Naive thymus-derived CD4-positive, alpha-beta T cell (primary cell): Measurements from ENCODE around the gene PAH. TPM values are rescaled to one million over a fixed set of nuclear protein-coding genes. Genes with fewer than 3 reads are reported as not detected.

Source experiments
- ATAC-seq: fragments of 150-1000 bp; cut with Tn5 transposase; 2 replicates; pipeline ENCODE4 v1.10.0; 2021; ENCODE audit warnings: mild to moderate bottlenecking, moderate library complexity
- CTCF ChIA-PET: fragments of 350-600 bp; sonication (Branson Sonifier 250); formaldehyde crosslinking; loops from one replicate; lab custom pipeline; 2021; ENCODE audit warnings: antibody characterized with exemption; lab: Charles Lee
- POLR2A ChIA-PET: fragments of 350-600 bp; sonication (Branson Sonifier 250); formaldehyde crosslinking; loops from one replicate; lab custom pipeline; 2021; ENCODE audit warnings: antibody characterized with exemption, inconsistent platforms; lab: Charles Lee
- DNase-seq, 9 donors: peaks; one replicate each; pipeline versions ENCODE4 v3.0.0 to v3.0.0-alpha.2; 2020 to 2022; ENCODE audit warnings: mixed read lengths in 1 of 9
- H3K27ac ChIP-seq: one replicate; pipeline ENCODE4 v1.7.0; 2013; ENCODE audit warnings: mild to moderate bottlenecking, low read depth, low read length, moderate library complexity
- H3K27me3 ChIP-seq, 2 donors: one replicate each; pipeline ENCODE4 v1.7.0; 2013; ENCODE audit warnings: low read length in 2 of 2, mild to moderate bottlenecking in 2 of 2, moderate library complexity in 2 of 2; ENCODE audit not compliant: control insufficient read depth in 2 of 2, insufficient read depth in 2 of 2
- H3K36me3 ChIP-seq, 3 experiments: 1 replicate in 2 of 3; 2 replicates in 1 of 3; pipeline ENCODE4 v1.7.0; 2013; ENCODE audit warnings: low read length in 3 of 3, mild to moderate bottlenecking in 3 of 3, moderate library complexity in 1 of 3; ENCODE audit not compliant: insufficient read depth in 3 of 3, control insufficient read depth in 2 of 3
- H3K4me1 ChIP-seq, 2 donors: one replicate each; pipeline ENCODE4 v1.7.0; 2013; ENCODE audit warnings: low read length in 2 of 2, mild to moderate bottlenecking in 2 of 2, moderate library complexity in 1 of 2; ENCODE audit not compliant: control insufficient read depth in 2 of 2, insufficient read depth in 2 of 2
- H3K4me3 ChIP-seq: 2 replicates; pipeline ENCODE4 v1.7.0; 2013; ENCODE audit warnings: mild to moderate bottlenecking, low read length
- H3K9me3 ChIP-seq, 3 experiments: 1 replicate in 2 of 3; 2 replicates in 1 of 3; pipeline ENCODE4 v1.7.0; 2013; ENCODE audit warnings: low read length in 3 of 3; ENCODE audit not compliant: control insufficient read depth in 2 of 3
- H3K27ac Mint-ChIP-seq, 9 donors: one replicate each; pipeline ENCODE4 v1.8.0; 2020 to 2022; ENCODE audit warnings: mixed read lengths in 9 of 9, mild to moderate bottlenecking in 8 of 9, moderate library complexity in 5 of 9, inconsistent platforms in 2 of 9
- H3K27me3 Mint-ChIP-seq, 5 donors: one replicate each; pipeline ENCODE4 v1.8.0; 2021 to 2022; ENCODE audit warnings: mixed read lengths in 5 of 5, mild to moderate bottlenecking in 1 of 5
- H3K36me3 Mint-ChIP-seq, 5 donors: one replicate each; pipeline ENCODE4 v1.8.0; 2020 to 2022; ENCODE audit warnings: mixed read lengths in 5 of 5, mild to moderate bottlenecking in 3 of 5, inconsistent platforms in 1 of 5
- H3K4me1 Mint-ChIP-seq, 7 donors: one replicate each; pipeline ENCODE4 v1.8.0; 2020 to 2022; ENCODE audit warnings: mixed read lengths in 7 of 7, mild to moderate bottlenecking in 3 of 7, inconsistent platforms in 1 of 7
- H3K4me3 Mint-ChIP-seq, 10 donors: one replicate each; pipeline ENCODE4 v1.8.0; 2020 to 2022; ENCODE audit warnings: mild to moderate bottlenecking in 10 of 10, mixed read lengths in 10 of 10, moderate library complexity in 6 of 10, inconsistent platforms in 2 of 10
- H3K9me3 Mint-ChIP-seq, 11 donors: one replicate each; pipeline ENCODE4 v1.8.0; 2020 to 2022; ENCODE audit warnings: mixed read lengths in 11 of 11, mild to moderate bottlenecking in 4 of 11, inconsistent platforms in 1 of 11, moderate library complexity in 1 of 11
- intact Hi-C, 2 donors: fragments of 100-400 bp; cut with micrococcal nuclease; formaldehyde crosslinking; loops; one replicate each; pipeline ENCODE4 v1.15.1; 2023
- polyA plus RNA-seq, 2 donors: library from polyadenylated mRNA; unstranded; fragments of 300-500 nt; fragmentation: Illumina TruSeq; gene quantifications; one replicate each; pipeline ENCODE4 v1.2.3, GENCODE V29; 2021
- total RNA-seq, 6 experiments: library from RNA in 5 of 6; stranded (reverse) in 5 of 6; gene quantifications; 1 replicate in 5 of 6; 2 replicates in 1 of 6; pipeline ENCODE4 v1.2.3 and lab custom pipeline; 2021 to 2026

Gene PAH
- total RNA-seq (not detected), polyA plus RNA-seq (not detected), total RNA-seq (lab: John Stamatoyannopoulos, UW) (not detected)

- ATAC-seq, result peak; percentile 57
- H3K4me1 ChIP-seq, result peaks cover 0 to 5% of the 10 kb centered on the region in 2 donors
- ChIA-PET POLR2A (no interaction called here), CTCF (no interaction called here)
- Mint-ChIP-seq H3K4me1 (peaks cover 0 to 8% (median 6%) of the 10 kb centered on the region in 7 donors), H3K27me3 (peaks cover 14 to 25% (median 23%) of the 10 kb centered on the region in 5 donors), H3K36me3 (no peaks in the 10 kb centered on the region), H3K4me3 (peak within 1 kb of the TSS; percentile 53 to 85 (median 74)), H3K9me3 (peaks cover 0 to 3% (median 0%) of the 10 kb centered on the region in 11 donors), H3K27ac (peak within 1 kb of the TSS in 3 of 9 donors; percentile 3 to 24 (median 5))
- intact Hi-C loops, result no loop called here
- H3K9me3 ChIP-seq, result no peaks in the 10 kb centered on the region
- DNase-seq, result peak in 5 of 9 donors; percentile 5 to 24 (median 8)
- no peaks in the 10 kb centered on the region for H3K36me3 ChIP-seq
- no peaks in the 10 kb centered on the region for H3K27me3 ChIP-seq
- H3K4me3 ChIP-seq, result peak within 1 kb of the TSS; percentile 40
- no peak within 1 kb of the TSS for H3K27ac ChIP-seq
Measured at GRCh38 chr12:102917026-102917787, at the start of gene PAH. PAH (minus strand) TSS chr12:102917244; CDS start chr12:102917130, 114 bp downstream.

GRCh38 chr12:102966200-102966863 lies 49.3 kb upstream of the PAH start:
- ChIA-PET CTCF (interaction anchor here (0.6 kb wide), 1 partner anchor 1097 kb away, joined by 3 read pairs; no protein-coding TSS in a partner anchor), POLR2A (no interaction called here)
- intact Hi-C loops, result no loop called here
- H3K36me3 ChIP-seq, result no peaks in the 10 kb centered on the region
- ATAC-seq, result no peak
- DNase-seq, result no peak
- no peak overlapping the region for H3K27ac ChIP-seq
- Mint-ChIP-seq H3K36me3 (peaks cover 0 to 17% (median 5%) of the 10 kb centered on the region in 5 donors), H3K4me3 (peak overlapping the region in 3 of 10 donors; percentile 18 to 85 (median 84)), H3K27me3 (peaks cover 81 to 95% (median 85%) of the 10 kb centered on the region in 5 donors), H3K27ac (no peak overlapping the region), H3K4me1 (peaks cover 18 to 42% (median 27%) of the 10 kb centered on the region in 7 donors), H3K9me3 (peaks cover 7 to 34% (median 11%) of the 10 kb centered on the region in 11 donors)
- H3K9me3 ChIP-seq, result peaks cover 0 to 6% (median 0%) of the 10 kb centered on the region in 3 experiments
- peaks cover 0 to 21% of the 10 kb centered on the region in 2 donors for H3K27me3 ChIP-seq
- no peak overlapping the region for H3K4me3 ChIP-seq
- peaks cover 0 to 3% of the 10 kb centered on the region in 2 donors for H3K4me1 ChIP-seq

GRCh38 chr12:102965281-102966155 lies 48.5 kb upstream of the PAH start:
- DNase-seq (no peak), ATAC-seq (no peak)
- Histone ChIP-seq H3K9me3 (peaks cover 0 to 6% (median 0%) of the 10 kb centered on the region in 3 experiments), H3K36me3 (no peaks in the 10 kb centered on the region), H3K27ac (no peak overlapping the region), H3K4me1 (peaks cover 0 to 3% of the 10 kb centered on the region in 2 donors), H3K4me3 (no peak overlapping the region), H3K27me3 (peaks cover 6 to 28% of the 10 kb centered on the region in 2 donors)
- Mint-ChIP-seq H3K27ac (peak overlapping the region in 1 of 9 donors; percentile 70), H3K4me3 (peak overlapping the region; percentile 63 to 86 (median 76)), H3K4me1 (peaks cover 18 to 49% (median 27%) of the 10 kb centered on the region in 7 donors), H3K27me3 (peaks cover 83 to 96% (median 87%) of the 10 kb centered on the region in 5 donors), H3K9me3 (peaks cover 7 to 34% (median 11%) of the 10 kb centered on the region in 11 donors), H3K36me3 (peaks cover 0 to 17% (median 5%) of the 10 kb centered on the region in 5 donors)
- intact Hi-C loops, result no loop called here
- ChIA-PET POLR2A (no interaction called here), CTCF (interaction anchor here (0.6 to 1.1 kb wide), 2 partner anchors 17 to 1096 kb away, joined by 3 to 4 read pairs; no protein-coding TSS in a partner anchor)

- Mint-ChIP-seq H3K9me3 (peaks cover 7 to 34% (median 11%) of the 10 kb centered on the region in 11 donors), H3K27ac (no peak overlapping the region), H3K4me1 (peaks cover 18 to 49% (median 27%) of the 10 kb centered on the region in 7 donors), H3K4me3 (peak overlapping the region; percentile 48 to 86 (median 76)), H3K27me3 (peaks cover 87 to 95% (median 91%) of the 10 kb centered on the region in 5 donors), H3K36me3 (peaks cover 0 to 17% (median 5%) of the 10 kb centered on the region in 5 donors)
- Histone ChIP-seq H3K27me3 (peaks cover 7 to 32% of the 10 kb centered on the region in 2 donors), H3K4me1 (peaks cover 0 to 3% of the 10 kb centered on the region in 2 donors), H3K9me3 (peaks cover 0 to 6% (median 0%) of the 10 kb centered on the region in 3 experiments), H3K4me3 (no peak overlapping the region), H3K36me3 (no peaks in the 10 kb centered on the region), H3K27ac (no peak overlapping the region)
- peak; percentile 22 for ATAC-seq
- intact Hi-C loops, result no loop called here
- ChIA-PET CTCF (interaction anchor here (1.1 kb wide), 1 partner anchor 16 kb away, joined by 4 read pairs; no protein-coding TSS in a partner anchor), POLR2A (no interaction called here)
- peak in 2 of 9 donors; percentile 20 to 27 for DNase-seq
Measured at GRCh38 chr12:102964872-102965271, 47.8 kb upstream of the PAH start.

- peaks cover 92 to 98% (median 95%) of the 10 kb centered on the region in 5 donors for H3K27me3 Mint-ChIP-seq
- H3K9me3 ChIP-seq, result peaks cover 0 to 6% (median 0%) of the 10 kb centered on the region in 3 experiments
- peaks cover 18 to 56% (median 33%) of the 10 kb centered on the region in 7 donors for H3K4me1 Mint-ChIP-seq
- peaks cover 0 to 17% (median 5%) of the 10 kb centered on the region in 5 donors for H3K36me3 Mint-ChIP-seq
- H3K36me3 ChIP-seq, result no peaks in the 10 kb centered on the region
- no peak for ATAC-seq
- DNase-seq, result no peak
- no peak overlapping the region for H3K27ac ChIP-seq
- POLR2A ChIA-PET, result no interaction called here
- H3K27me3 ChIP-seq, result peaks cover 7 to 32% of the 10 kb centered on the region in 2 donors
- peaks cover 0 to 3% of the 10 kb centered on the region in 2 donors for H3K4me1 ChIP-seq
- intact Hi-C loops, result no loop called here
- CTCF ChIA-PET, result no interaction called here
- H3K4me3 Mint-ChIP-seq, result peak overlapping the region in 5 of 10 donors; percentile 10 to 84 (median 33)
- H3K27ac Mint-ChIP-seq, result no peak overlapping the region
- peaks cover 7 to 37% (median 11%) of the 10 kb centered on the region in 11 donors for H3K9me3 Mint-ChIP-seq
- H3K4me3 ChIP-seq, result no peak overlapping the region
Measured at GRCh38 chr12:102963796-102964195, 46.8 kb upstream of the PAH start.
